NCI-H345 (cell line): ENCODE data around the gene NUP43.
"Not testable (repeated sequence)": the region's sequence is repeated elsewhere in the genome, so short reads cannot be mapped to it uniquely, and the experiment has no call there.

Experiments used
- DNase-seq: peaks from one replicate; lab custom pipeline; 2025; lab: John Stamatoyannopoulos, UW

The NUP43 gene

GRCh38 chr6:149691201-149691600 lies 55.1 kb downstream of the NUP43 start:
- no peak for DNase-seq

GRCh38 chr6:149686230-149686629 lies 60.1 kb downstream of the NUP43 start:
- DNase-seq: no peak

DNA sequence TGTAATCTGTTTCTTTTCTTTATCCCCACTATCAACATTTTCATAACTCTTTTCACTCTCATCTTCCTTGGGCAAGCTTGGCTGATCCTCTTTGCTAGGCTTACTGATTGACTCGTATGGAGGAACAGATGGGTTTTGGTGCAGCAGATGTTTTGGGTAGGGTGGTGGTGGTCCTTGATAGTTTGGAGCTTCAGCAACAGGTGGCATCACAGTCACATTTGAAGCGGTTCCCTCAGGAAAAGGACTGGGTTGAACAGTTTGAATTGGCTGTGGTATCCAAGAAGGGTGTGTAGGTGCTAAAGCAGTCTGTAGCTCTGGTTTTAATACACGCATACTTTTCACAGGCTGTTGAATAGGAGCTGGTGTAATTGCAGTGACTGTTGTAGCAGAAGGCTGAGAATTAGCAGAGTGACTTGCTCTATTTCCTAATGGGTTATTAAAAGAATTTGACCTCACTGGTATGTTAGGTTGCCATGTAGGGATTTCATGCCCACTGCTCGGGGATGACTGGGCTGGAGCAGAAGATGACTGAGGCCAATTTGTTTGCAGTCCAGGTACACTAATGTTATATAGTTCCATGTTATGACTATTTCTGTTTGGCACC lies 63.0 kb downstream of the NUP43 start:
- no peak for DNase-seq

- not testable (repeated sequence) for DNase-seq
Measured at GRCh38 chr6:149681845-149682244, 64.5 kb downstream of the NUP43 start.

GRCh38 chr6:149681209-149681608 lies 65.1 kb downstream of the NUP43 start:
- DNase-seq: no peak

- DNase-seq: no peak
Measured at GRCh38 chr6:149680503-149680902, 65.8 kb downstream of the NUP43 start.
